ENCODE measurements around the gene EPS15. TPM values are rescaled to one million over a fixed set of nuclear protein-coding genes. Genes with fewer than 3 reads are reported as not detected.
"Not testable (repeated sequence)": the region's sequence is repeated elsewhere in the genome, so short reads cannot be mapped to it uniquely, and the experiment has no call there.

The EPS15 gene
- total and polyA plus RNA-seq, 7 donors, result 9.8 to 71.9 (median 46.1) TPM

GRCh38 chr1:51454554-51454953, 64.5 kb downstream of the EPS15 start:
- H3K4me1 ChIP-seq, result no peaks in the 10 kb centered on the region
- H3K27ac ChIP-seq, result no peak overlapping the region
- DNase-seq (no peak), ATAC-seq (no peak)
- 73 to 85% (median 73%) methylated on average over 4 of the region's 4 CpGs for WGBS, 3 donors
- no peaks in the 10 kb centered on the region for H3K9me3 ChIP-seq
- H3K36me3 ChIP-seq (ENCODE audit: insufficient read depth in 1 of 2, low read depth in 1 of 2), result peaks cover 0 to 28% of the 10 kb centered on the region in 2 donors
- intact Hi-C loops (cut with DNase I), result no loop called here
- no peak overlapping the region for H3K4me3 ChIP-seq
- TF ChIP-seq CTCF (IDR thresholded peaks at IDR 0.05), result no peak
- H3K27me3 ChIP-seq (ENCODE audit: insufficient read depth in 3 of 3, low read length in 2 of 3), result no peaks in the 10 kb centered on the region

DNA sequence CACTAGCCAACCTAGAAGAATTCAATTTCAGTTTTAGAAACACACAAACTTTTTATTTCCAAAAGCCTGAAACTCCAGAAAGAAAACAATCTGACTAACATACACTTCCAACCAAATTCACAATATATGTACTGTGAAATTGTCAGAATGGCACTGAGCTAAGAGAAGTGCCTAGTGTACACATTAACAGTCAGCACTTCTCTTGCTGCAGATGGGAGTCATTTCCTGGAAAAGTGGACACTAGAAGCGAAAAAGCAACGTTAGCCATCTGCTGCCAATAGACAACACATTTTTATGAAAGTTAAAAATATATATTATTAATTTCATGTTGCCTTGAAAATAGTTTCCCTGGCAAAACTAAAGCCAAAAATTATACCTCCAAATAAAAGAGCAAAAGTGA, 66.1 kb downstream of the EPS15 start:
- no peak overlapping the region for H3K27ac ChIP-seq
- no peaks in the 10 kb centered on the region for H3K27me3 ChIP-seq (ENCODE audit: insufficient read depth in 3 of 3, low read length in 2 of 3)
- H3K4me1 ChIP-seq, result no peaks in the 10 kb centered on the region
- DNase-seq (no peak), ATAC-seq (no peak)
- H3K9me3 ChIP-seq, result no peaks in the 10 kb centered on the region
- WGBS, 3 donors, result 50 to 57% (median 56%) methylated on average over 2 of the region's 2 CpGs
- H3K4me3 ChIP-seq, result no peak overlapping the region
- intact Hi-C loops (cut with DNase I), result no loop called here
- TF ChIP-seq CTCF (IDR thresholded peaks at IDR 0.05), result no peak
- peaks cover 0 to 16% of the 10 kb centered on the region in 2 donors for H3K36me3 ChIP-seq (ENCODE audit: insufficient read depth in 1 of 2, low read depth in 1 of 2)

DNA sequence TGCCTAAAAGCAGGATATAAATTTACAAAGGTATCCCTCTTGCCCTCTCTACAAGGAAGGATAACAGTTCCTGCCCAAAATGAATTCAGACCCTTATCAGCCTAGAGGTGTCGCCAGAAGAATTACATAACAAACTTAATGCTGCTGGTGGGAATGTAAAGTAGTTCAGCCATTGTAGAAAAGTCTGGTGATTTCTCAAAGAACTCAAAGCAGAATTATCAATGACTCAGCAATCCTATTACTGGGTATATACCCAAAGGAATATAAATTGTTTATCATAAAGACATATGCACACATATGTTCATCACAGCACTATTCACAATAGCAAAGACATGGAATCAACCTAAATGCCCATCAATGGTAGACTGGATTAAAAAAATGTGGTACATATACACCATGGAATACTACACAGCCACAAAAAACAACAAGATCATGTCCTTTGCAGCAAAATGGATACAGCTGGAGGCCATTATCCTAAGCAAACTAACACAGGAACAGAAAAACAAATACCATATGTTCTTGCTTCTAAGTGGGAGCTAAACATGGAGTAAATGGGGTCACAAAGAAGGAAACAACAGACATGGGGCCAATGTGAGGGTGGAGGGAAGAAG, 70.1 kb downstream of the EPS15 start:
- ATAC-seq; H3K27me3 ChIP-seq (ENCODE audit: insufficient read depth in 3 of 3, low read length in 2 of 3); H3K4me3 ChIP-seq; H3K27ac ChIP-seq; H3K9me3 ChIP-seq; DNase-seq: not testable (repeated sequence)
- Histone ChIP-seq H3K4me1 (peaks cover 11% of the 10 kb centered on the region), H3K36me3 (ENCODE audit: insufficient read depth in 1 of 2, low read depth in 1 of 2) (peaks cover 0 to 49% of the 10 kb centered on the region in 2 donors)
- intact Hi-C loops (cut with DNase I), result loop anchor here in 1 of 2 donors (5.0 kb wide), 1 partner anchor 72 kb away; no protein-coding TSS in a partner anchor
- 97 to 100% (median 98%) methylated on average over 1 of the region's 1 CpG for whole genome bisulfite sequencing, 3 donors

DNA sequence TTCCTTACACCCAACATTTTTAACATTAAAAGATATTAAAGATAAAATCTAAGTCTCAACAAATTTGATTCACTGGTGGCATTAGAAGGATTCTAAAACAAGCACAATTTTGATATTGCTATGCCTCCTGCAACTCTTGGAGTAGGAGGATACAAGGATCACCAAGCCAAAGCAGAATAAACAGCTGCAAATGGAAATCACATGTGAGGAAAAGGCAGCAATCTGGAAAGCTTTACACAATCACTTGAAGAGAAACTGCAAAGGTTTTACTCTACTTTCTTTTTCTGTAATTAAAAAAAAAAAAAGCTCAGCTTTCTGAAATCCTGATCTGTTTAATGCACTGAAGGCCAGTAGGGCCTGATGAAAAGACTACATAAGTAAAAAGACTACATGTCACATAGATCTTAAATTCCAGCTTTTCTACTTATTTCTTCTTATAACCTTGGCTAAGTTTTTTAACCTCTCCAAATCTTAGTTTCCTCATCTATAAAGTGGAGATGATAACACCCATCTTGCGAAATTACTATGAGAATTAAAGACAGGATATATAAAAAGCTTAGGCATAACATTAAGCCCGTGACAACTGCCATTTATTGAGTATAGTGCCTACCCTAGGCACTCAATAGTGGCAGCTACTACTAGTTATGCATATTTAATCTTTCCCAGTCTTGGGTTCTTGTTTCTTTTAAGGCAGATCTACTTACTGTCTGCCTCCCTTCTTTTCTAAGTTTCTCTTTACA, 73.5 kb downstream of the EPS15 start:
- TF ChIP-seq CTCF (IDR thresholded peaks at IDR 0.05), result no peak
- DNase-seq (no peak), ATAC-seq (no peak)
- Histone ChIP-seq H3K27me3 (ENCODE audit: insufficient read depth in 3 of 3, low read length in 2 of 3) (no peaks in the 10 kb centered on the region), H3K4me1 (peaks cover 11% of the 10 kb centered on the region), H3K9me3 (no peaks in the 10 kb centered on the region), H3K4me3 (no peak overlapping the region), H3K36me3 (ENCODE audit: insufficient read depth in 1 of 2, low read depth in 1 of 2) (peaks cover 0 to 75% of the 10 kb centered on the region in 2 donors), H3K27ac (no peak overlapping the region)
- 91 to 95% (median 94%) methylated on average over 2 of the region's 2 CpGs for WGBS, 3 donors
- intact Hi-C loops (cut with DNase I), result loop anchor here in 1 of 2 donors (5.0 kb wide), 1 partner anchor 68 kb away; no protein-coding TSS in a partner anchor

DNA sequence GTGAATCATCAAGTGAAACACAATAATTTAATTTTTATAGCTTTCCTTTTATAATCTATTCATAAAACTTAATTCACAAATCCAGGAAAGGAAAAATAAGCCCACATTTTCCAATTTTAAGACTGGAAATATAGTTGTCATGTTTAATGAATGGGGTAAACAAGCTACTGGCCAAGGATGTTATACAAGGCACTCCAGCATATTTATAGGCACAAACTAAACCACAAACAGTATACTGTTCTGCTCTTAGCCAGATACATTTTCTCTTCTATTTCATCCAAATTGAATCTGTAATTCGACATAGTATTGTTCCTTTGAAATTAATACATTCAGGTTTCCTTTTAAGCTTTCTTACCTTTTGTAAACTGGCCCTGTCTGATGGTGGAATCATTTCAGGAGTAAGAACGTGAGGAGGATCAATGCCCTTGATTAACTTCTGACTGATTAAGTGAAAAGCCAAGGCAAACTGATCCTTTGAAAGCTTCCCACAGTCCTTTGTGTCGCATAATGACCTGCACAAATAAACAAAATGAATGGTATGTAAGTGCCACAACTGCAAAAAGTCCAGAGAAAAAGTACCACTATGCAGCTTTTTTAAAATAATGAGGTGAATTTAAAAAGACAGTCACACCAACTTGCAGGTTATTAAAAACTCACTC, 74.4 kb downstream of the EPS15 start:
- no peak for ATAC-seq
- no peak for DNase-seq
- no peak for TF ChIP-seq CTCF (IDR thresholded peaks at IDR 0.05)
- H3K27ac ChIP-seq, result no peak overlapping the region
- H3K4me3 ChIP-seq, result no peak overlapping the region
- H3K27me3 ChIP-seq (ENCODE audit: insufficient read depth in 3 of 3, low read length in 2 of 3), result no peaks in the 10 kb centered on the region
- 70 to 74% (median 71%) methylated on average over 3 of the region's 3 CpGs for WGBS, 3 donors
- intact Hi-C loops (cut with DNase I), result loop anchor here in 1 of 2 donors (5.0 kb wide), 1 partner anchor 67 kb away; no protein-coding TSS in a partner anchor
- peaks cover 11% of the 10 kb centered on the region for H3K4me1 ChIP-seq
- peaks cover 0 to 79% of the 10 kb centered on the region in 2 donors for H3K36me3 ChIP-seq (ENCODE audit: insufficient read depth in 1 of 2, low read depth in 1 of 2)
- H3K9me3 ChIP-seq, result no peaks in the 10 kb centered on the region

Data from psoas muscle (tissue), 8 donors.